RWPE1 (cell line): ENCODE data around the gene SLC27A3.

Experiments used
- CTCF ChIA-PET: fragments of 350-600 bp; sonication (Branson Sonifier 250); formaldehyde crosslinking; extraction: SDS; loops from one replicate; lab custom pipeline; 2021; lab: Yijun Ruan, JAX
- POLR2A ChIA-PET: fragments of 400-600 bp; formaldehyde crosslinking; extraction: SDS; loops from one replicate; lab custom pipeline; 2020; ENCODE audit warnings: antibody characterized with exemption; ENCODE audit not compliant: low non-redundant PET; lab: Yijun Ruan, JAX
- DNase-seq: peaks from one replicate; pipeline ENCODE4 v3.0.0; 2012; ENCODE audit warnings: low spot score
- H3K27ac ChIP-seq: fragments of 450-650 bp; 2 replicates; pipeline ENCODE4 v1.5.1; 2017
- CTCF ChIP-seq: fragments of 450-650 bp; conservative IDR thresholded peaks from 2 replicates; pipeline ENCODE4 v1.5.1; 2017; ENCODE audit warnings: low read depth, mild to moderate bottlenecking

Gene SLC27A3

DNA sequence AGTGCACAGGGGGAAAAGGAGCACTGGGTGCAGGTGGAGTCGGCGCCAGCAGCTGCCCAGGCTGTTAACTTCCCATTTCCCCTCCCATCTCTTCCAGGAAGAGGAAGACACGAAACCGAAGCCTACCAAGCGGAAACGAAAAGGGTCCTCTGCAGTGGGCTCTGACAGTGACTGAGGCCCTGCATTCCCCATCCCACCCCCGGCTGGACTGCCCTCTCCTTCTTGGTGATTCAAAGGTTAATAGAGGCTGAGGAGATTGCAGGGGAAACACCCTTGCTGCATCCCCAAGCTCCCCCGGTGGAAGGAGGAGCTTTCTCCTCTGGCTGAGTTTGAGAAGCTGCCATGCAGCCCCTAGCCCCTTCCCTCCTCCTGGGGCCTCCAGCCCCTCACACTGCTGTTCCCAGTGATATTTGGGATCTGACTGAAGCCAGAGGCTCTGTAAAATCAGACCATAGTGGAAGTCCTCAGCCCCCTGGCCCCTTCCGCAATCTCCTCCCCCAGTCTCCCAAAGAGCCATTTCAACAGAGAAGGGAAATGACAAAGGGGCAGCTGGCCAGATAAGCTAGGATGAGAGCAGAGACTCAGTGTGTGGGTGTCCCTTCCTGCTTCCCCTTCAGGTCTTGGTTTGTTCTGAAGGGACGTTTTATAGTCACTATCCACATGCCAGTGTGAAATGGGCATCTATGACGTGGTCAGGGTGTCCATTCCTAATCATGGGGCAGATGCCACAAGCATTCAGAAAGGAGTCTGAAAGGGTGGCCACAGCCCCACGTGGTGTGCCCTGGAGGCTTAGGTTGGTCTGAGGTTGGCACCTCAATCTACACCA lies 1.9 kb upstream of the SLC27A3 start:
- CTCF ChIA-PET = interaction anchor here (0.6 to 1.0 kb wide), 3 partner anchors 93 to 420 kb away, joined by 3 to 4 read pairs (median 4); no protein-coding TSS in a partner anchor
- POLR2A ChIA-PET = interaction anchor here (0.5 kb wide), 1 partner anchor 173 kb away, joined by 4 read pairs; the partner anchor contains the start of gene DENND4B
- H3K27ac ChIP-seq = peak overlapping the region; percentile 96
- no peak for DNase-seq
- TF ChIP-seq CTCF = no peak

DNA sequence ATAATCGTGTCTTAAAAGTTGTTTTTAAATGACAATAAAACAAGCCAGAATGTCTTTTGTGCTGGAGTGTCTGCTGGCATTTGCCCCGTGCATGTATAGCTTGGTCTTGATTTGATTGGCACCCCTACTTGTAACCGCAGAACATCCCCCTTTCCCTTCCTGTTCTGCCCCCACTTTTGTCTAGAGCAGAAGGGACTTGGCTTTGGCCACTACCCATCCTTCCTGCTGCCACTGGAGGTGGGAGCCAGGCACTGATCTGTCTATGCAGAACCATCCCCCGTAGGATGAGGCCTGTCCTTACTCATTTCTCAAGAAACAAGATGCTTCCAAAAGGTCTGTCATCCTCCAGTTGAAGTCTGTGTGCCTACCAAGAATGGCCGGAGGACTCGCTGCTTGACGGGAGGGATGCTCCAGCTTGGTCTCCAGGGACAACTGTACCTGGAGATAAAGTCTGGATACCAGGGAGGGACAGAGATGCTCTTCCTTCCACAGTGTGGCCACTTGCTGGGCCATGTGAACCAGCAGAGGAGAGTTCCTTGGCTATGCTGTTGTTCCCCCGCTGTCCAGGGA lies 1.1 kb upstream of the SLC27A3 start:
- ChIA-PET POLR2A (interaction anchor here (0.5 kb wide), 1 partner anchor 173 kb away, joined by 3 read pairs; no protein-coding TSS in a partner anchor), CTCF (interaction anchor here (1.0 kb wide), 1 partner anchor 421 kb away, joined by 3 read pairs; no protein-coding TSS in a partner anchor)
- DNase-seq = no peak
- TF ChIP-seq CTCF = no peak
- peak overlapping the region; percentile 96 for H3K27ac ChIP-seq

- peak; percentile 67 for DNase-seq
- POLR2A ChIA-PET = no interaction called here
- no peak for TF ChIP-seq CTCF
- H3K27ac ChIP-seq = peak overlapping the region; percentile 96
- CTCF ChIA-PET = interaction anchor here (0.6 to 1.2 kb wide), 2 partner anchors 32 to 98 kb away, joined by 3 to 5 read pairs; no protein-coding TSS in a partner anchor
Measured at GRCh38 chr1:153775458-153776327, 486 bp downstream of the SLC27A3 start.

DNA sequence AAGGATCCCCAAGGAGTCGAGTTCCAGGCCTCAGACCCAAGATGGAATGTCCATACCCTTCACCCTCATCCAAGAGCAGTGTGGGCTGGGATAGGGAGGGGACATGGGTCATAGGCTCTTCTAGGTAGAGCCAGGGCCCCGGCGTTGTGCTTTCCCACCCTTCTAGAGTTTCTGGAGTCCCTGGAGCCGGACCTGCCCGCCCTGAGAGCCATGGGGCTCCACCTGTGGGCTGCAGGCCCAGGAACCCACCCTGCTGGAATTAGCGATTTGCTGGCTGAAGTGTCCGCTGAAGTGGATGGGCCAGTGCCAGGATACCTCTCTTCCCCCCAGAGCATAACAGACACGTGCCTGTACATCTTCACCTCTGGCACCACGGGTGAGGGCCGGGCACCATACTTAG lies 1.1 kb downstream of the SLC27A3 start:
- POLR2A ChIA-PET = no interaction called here

DNA sequence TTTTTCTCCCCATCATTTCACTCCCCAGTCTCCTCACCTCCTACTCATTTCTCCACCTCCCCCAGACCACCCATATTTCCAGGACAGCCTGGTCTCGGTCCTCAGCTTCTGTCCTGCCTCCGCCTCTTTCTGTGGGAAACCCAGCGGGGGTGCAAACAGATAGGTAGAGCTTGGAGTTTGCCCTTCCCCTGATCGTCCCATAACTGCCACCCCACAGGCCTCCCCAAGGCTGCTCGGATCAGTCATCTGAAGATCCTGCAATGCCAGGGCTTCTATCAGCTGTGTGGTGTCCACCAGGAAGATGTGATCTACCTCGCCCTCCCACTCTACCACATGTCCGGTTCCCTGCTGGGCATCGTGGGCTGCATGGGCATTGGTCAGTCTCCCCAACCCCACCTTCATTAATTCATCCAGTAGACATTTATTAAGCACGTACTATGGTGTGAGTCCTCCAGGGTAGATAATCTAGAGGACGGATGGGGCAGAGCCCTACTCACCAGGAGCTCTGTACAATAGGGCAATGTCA lies 1.7 kb downstream of the SLC27A3 start:
- CTCF ChIA-PET = interaction anchor here (0.6 to 1.2 kb wide), 4 partner anchors 99 to 276 kb away, joined by 3 to 6 read pairs (median 4); partner anchors contain the start of gene DENND4B
- H3K27ac ChIP-seq = peak overlapping the region; percentile 96; the same call in 1 of the 2 replicates
- DNase-seq = no peak
- POLR2A ChIA-PET = no interaction called here
- TF ChIP-seq CTCF = no peak

More for the DNA sequence above, 1.1 kb downstream of the SLC27A3 start:
- CTCF ChIA-PET = interaction anchor here (1.2 kb wide), 1 partner anchor 99 kb away, joined by 5 read pairs; no protein-coding TSS in a partner anchor
- TF ChIP-seq CTCF = no peak
- DNase-seq = no peak
- H3K27ac ChIP-seq = peak overlapping the region; percentile 96
